ENCODE data around the gene MACROD2. TPM values are rescaled to one million over a fixed set of nuclear protein-coding genes. Genes with fewer than 3 reads are reported as not detected.

Gene MACROD2
- total RNA-seq, 1 donor = 1.7 TPM

GRCh38 chr20:15902493-15902892 is 1907.2 kb downstream of the MACROD2 start:
- Histone ChIP-seq H3K4me1 (ENCODE audit: insufficient read depth, low read length) (no peaks in the 10 kb centered on the region), H3K4me3 (ENCODE audit: low read length) (no peak overlapping the region), H3K9me3 (ENCODE audit: low read depth, low read length) (no peaks in the 10 kb centered on the region), H3K27me3 (ENCODE audit: insufficient read depth, low read length) (no peaks in the 10 kb centered on the region)

DNA sequence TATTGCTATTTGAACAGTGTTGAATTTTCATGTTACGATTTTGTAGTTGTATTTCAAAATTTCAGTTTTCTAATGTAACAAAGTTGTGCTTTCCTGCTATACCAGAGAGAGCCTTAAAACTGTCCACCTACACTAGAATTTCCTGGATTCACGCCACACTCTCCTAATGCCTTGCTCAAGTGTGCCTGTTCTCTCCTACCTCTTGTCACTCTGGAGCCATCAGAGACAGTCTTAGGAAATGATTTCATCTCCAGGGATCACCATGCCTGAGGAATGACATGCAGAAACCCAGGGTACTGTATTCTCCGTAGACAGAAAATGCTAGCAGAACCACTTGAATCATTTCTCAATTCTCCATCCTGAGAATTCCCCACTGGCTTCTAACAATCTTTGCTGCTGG is 1910.3 kb downstream of the MACROD2 start:
- H3K27me3 ChIP-seq (ENCODE audit: insufficient read depth, low read length) = no peaks in the 10 kb centered on the region
- no peaks in the 10 kb centered on the region for H3K9me3 ChIP-seq (ENCODE audit: low read depth, low read length)
- no peaks in the 10 kb centered on the region for H3K4me1 ChIP-seq (ENCODE audit: insufficient read depth, low read length)
- H3K4me3 ChIP-seq (ENCODE audit: low read length) = no peak overlapping the region

DNA sequence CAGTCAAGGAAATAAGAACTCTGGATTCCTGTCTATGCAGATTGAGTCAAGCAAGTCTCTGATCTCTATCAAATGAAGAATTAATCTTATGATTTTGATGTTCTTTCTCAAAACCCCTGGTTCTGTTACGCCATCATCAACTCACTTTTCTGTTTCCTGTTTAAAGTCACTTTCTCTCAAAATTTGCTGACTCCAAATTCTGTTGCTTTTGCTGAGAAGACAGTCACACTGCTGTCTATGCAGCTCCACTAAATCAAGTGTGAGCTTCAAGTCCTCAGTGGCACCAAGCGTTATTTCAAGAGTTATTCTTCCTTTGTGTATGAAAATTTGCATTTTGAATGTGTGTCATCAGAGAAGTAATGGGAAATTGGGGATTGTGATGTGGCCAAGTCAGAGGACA is 1914.7 kb downstream of the MACROD2 start:
- Histone ChIP-seq H3K4me1 (ENCODE audit: insufficient read depth, low read length) (no peaks in the 10 kb centered on the region), H3K27me3 (ENCODE audit: insufficient read depth, low read length) (no peaks in the 10 kb centered on the region), H3K4me3 (ENCODE audit: low read length) (no peak overlapping the region), H3K9me3 (ENCODE audit: low read depth, low read length) (no peaks in the 10 kb centered on the region)

DNA sequence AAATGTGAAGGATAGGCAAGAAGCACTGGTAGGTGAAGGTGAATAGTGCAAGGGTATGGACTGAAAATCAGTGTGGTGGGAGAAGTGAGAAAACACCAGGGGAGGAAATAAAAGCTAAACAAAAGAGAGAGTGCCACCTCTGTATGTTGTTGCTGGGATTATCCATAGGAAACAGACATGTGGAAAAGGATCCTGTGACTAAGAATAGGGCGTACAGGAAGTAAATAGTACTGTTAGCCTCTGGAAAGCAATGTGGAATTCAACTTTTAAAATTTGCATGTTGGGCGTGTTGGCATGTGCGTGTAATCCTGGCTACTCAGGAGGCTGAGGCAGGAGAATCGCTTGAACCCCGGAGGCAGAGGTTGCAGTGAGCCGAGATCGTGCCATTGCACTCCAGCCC is 1916.3 kb downstream of the MACROD2 start:
- no peaks in the 10 kb centered on the region for H3K4me1 ChIP-seq (ENCODE audit: insufficient read depth, low read length)
- H3K4me3 ChIP-seq (ENCODE audit: low read length) = no peak overlapping the region
- no peaks in the 10 kb centered on the region for H3K27me3 ChIP-seq (ENCODE audit: insufficient read depth, low read length)
- no peaks in the 10 kb centered on the region for H3K9me3 ChIP-seq (ENCODE audit: low read depth, low read length)

DNA sequence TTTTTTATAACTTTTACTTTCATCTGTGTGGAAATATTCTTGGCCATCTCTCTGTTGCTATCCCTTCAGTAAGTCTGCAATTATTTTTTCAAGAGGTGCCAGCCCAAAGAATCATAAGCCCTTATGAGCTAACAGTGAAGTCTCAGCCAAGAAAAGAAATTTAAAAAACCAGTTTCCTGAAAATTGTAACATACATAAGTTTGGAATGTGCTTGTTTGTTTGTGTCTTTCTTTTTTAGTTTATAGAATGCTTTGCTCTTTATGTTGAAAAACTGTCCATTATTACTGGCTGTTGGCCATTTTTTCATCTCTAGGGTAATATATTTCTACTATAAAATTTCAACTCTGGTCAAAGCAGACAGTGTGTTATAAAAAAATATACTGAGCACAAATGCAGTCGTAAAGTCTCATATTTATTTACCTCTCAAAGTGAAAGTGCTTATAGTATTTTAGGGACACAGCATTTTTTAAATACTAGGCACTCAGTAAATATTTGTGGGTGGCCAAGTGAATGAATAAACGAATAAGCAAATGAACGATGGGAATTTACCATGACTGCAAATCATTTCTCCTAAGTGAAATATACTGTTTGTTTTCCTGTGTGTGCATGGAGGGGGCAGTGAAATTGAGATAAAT is 1918.2 kb downstream of the MACROD2 start:
- Histone ChIP-seq H3K4me3 (ENCODE audit: low read length) (no peak overlapping the region), H3K4me1 (ENCODE audit: insufficient read depth, low read length) (no peaks in the 10 kb centered on the region), H3K27me3 (ENCODE audit: insufficient read depth, low read length) (no peaks in the 10 kb centered on the region), H3K9me3 (ENCODE audit: low read depth, low read length) (no peaks in the 10 kb centered on the region)

- no peaks in the 10 kb centered on the region for H3K27me3 ChIP-seq (ENCODE audit: insufficient read depth, low read length)
- no peak overlapping the region for H3K4me3 ChIP-seq (ENCODE audit: low read length)
- H3K9me3 ChIP-seq (ENCODE audit: low read depth, low read length) = no peaks in the 10 kb centered on the region
- no peaks in the 10 kb centered on the region for H3K4me1 ChIP-seq (ENCODE audit: insufficient read depth, low read length)
Observed at GRCh38 chr20:15916623-15917022, 1921.3 kb downstream of the MACROD2 start.

DNA sequence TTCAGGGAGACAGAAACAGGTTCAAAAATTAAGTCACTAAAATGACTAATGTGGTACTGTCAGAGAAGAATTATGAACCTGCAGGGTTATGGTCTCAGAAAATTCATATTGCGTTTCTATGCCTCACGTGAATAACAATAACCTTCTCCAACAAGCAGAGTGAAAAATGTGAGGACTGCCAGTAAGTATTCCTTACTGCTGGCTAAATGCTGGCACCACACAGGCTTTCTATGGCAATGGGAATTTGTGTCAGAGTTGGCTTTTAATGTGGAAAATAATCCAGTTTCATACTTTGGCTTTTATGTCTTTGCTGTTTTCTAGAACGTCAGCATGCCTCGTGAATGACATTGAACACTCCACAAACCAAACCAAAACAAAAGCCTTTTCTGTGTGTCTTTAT is 1922.0 kb downstream of the MACROD2 start:
- Histone ChIP-seq H3K4me3 (ENCODE audit: low read length) (no peak overlapping the region), H3K4me1 (ENCODE audit: insufficient read depth, low read length) (peaks cover 4% of the 10 kb centered on the region), H3K9me3 (ENCODE audit: low read depth, low read length) (no peaks in the 10 kb centered on the region), H3K27me3 (ENCODE audit: insufficient read depth, low read length) (no peaks in the 10 kb centered on the region)

GRCh38 chr20:15918631-15919030 is 1923.3 kb downstream of the MACROD2 start:
- Histone ChIP-seq H3K4me1 (ENCODE audit: insufficient read depth, low read length) (peaks cover 4% of the 10 kb centered on the region), H3K4me3 (ENCODE audit: low read length) (no peak overlapping the region), H3K9me3 (ENCODE audit: low read depth, low read length) (no peaks in the 10 kb centered on the region), H3K27me3 (ENCODE audit: insufficient read depth, low read length) (no peaks in the 10 kb centered on the region)

DNA sequence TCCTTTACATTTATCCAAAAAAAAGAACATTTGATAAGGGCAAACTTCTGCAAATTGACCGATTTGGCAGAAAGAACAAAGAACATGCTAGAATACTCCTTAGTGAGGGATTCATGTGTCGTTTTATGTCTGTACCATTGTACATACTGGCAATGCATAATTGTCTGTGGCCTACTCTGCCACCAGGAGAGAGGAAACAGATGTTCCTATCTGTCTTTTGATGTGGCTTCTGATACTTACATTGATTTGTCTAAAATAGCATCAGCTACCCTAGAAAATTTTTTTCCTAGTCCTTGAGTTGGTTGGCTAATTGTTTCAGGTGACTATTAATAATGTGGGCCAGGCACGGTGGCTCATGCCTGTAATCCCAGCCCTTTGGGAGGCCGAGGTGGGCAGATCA is 1923.8 kb downstream of the MACROD2 start:
- Histone ChIP-seq H3K9me3 (ENCODE audit: low read depth, low read length) (no peaks in the 10 kb centered on the region), H3K27me3 (ENCODE audit: insufficient read depth, low read length) (no peaks in the 10 kb centered on the region), H3K4me3 (ENCODE audit: low read length) (no peak overlapping the region), H3K4me1 (ENCODE audit: insufficient read depth, low read length) (peaks cover 4% of the 10 kb centered on the region)

- Histone ChIP-seq H3K4me3 (ENCODE audit: low read length) (no peak overlapping the region), H3K9me3 (ENCODE audit: low read depth, low read length) (no peaks in the 10 kb centered on the region), H3K4me1 (ENCODE audit: insufficient read depth, low read length) (peaks cover 4% of the 10 kb centered on the region)
Observed at GRCh38 chr20:15921930-15922329, 1926.6 kb downstream of the MACROD2 start.

GRCh38 chr20:15922556-15922955 is 1927.2 kb downstream of the MACROD2 start:
- Histone ChIP-seq H3K27me3 (ENCODE audit: insufficient read depth, low read length) (no peaks in the 10 kb centered on the region), H3K4me3 (ENCODE audit: low read length) (no peak overlapping the region), H3K9me3 (ENCODE audit: low read depth, low read length) (no peaks in the 10 kb centered on the region), H3K4me1 (ENCODE audit: insufficient read depth, low read length) (peaks cover 4% of the 10 kb centered on the region)

More at GRCh38 chr20:15921930-15922329, 1926.6 kb downstream of the MACROD2 start:
- no peaks in the 10 kb centered on the region for H3K27me3 ChIP-seq (ENCODE audit: insufficient read depth, low read length)

DNA sequence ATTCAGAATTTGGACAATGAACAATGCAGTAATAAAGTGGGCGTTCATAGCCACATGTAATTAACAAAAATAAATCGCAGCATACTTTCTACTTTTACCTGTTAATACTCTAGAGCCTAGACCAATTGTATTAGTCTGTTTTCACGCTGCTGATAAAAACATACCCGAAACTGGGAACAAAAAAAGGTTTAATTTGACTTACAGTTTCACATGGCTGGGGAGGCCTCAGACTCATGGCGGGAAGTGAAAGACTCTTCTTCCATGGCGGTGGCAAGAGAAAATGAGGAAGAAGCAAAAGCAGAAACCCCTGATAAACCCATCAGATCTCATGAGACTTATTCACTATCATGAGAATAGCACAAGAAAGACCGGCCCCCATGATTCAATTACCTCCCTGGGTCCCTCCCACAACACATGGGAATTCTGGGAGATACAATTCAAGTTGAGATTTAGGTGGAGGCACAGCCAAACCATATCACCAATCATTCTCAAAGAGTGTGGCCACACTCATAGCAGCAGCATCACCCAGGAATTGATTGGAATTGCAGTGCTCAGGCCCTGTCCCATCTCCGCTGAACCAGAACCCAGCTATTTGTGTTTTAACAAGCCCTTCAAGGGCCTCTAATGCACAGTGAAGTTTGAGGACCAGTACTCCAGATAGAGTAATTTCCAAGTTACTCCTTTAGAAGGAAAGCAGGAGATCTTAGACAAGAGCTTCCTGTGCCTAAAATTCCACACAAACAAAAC is 1927.9 kb downstream of the MACROD2 start:
- no peaks in the 10 kb centered on the region for H3K9me3 ChIP-seq (ENCODE audit: low read depth, low read length)
- H3K27me3 ChIP-seq (ENCODE audit: insufficient read depth, low read length) = no peaks in the 10 kb centered on the region
- H3K4me3 ChIP-seq (ENCODE audit: low read length) = no peak overlapping the region
- H3K4me1 ChIP-seq (ENCODE audit: insufficient read depth, low read length) = peaks cover 4% of the 10 kb centered on the region

DNA sequence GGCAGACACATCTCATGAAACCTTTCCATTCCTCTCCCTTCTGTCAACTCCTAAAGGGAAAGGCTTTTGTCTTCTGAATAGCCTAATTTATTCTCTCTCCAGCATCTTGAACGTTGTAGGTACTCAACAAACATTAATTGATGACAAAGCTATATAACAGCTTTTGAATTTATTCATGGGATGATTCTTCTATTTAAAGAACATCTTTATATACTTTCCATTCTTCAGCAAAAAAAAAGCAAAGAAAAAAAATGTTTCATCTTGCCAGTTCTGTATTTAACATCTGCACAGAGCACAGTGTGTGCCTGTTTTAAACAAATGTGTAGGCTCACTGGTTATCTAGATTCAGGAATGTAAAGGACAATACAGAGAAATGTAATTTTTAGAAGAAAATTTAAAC is 1929.2 kb downstream of the MACROD2 start:
- no peaks in the 10 kb centered on the region for H3K9me3 ChIP-seq (ENCODE audit: low read depth, low read length)
- no peaks in the 10 kb centered on the region for H3K27me3 ChIP-seq (ENCODE audit: insufficient read depth, low read length)
- peaks cover 4% of the 10 kb centered on the region for H3K4me1 ChIP-seq (ENCODE audit: insufficient read depth, low read length)
- H3K4me3 ChIP-seq (ENCODE audit: low read length) = no peak overlapping the region

DNA sequence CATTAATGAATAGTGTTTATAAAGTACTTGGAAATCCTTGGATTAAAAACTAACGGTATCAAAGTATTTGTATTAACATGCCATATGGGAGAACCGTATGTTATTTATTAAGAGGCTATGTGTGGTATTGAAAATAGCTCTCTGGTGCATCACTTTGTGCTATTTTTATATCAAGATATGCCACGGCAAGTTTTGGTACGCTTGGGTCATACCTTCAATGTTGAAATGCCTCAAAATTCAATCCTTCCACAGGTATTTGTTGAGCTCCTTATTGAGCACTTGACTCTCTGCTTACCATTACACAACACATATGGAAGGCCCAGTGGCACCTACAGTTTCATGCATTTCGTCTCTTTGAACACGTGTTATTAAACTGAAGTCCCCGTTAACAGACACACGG is 1930.1 kb downstream of the MACROD2 start:
- H3K4me3 ChIP-seq (ENCODE audit: low read length) = no peak overlapping the region
- no peaks in the 10 kb centered on the region for H3K9me3 ChIP-seq (ENCODE audit: low read depth, low read length)
- H3K27me3 ChIP-seq (ENCODE audit: insufficient read depth, low read length) = no peaks in the 10 kb centered on the region
- H3K4me1 ChIP-seq (ENCODE audit: insufficient read depth, low read length) = peaks cover 4% of the 10 kb centered on the region

DNA sequence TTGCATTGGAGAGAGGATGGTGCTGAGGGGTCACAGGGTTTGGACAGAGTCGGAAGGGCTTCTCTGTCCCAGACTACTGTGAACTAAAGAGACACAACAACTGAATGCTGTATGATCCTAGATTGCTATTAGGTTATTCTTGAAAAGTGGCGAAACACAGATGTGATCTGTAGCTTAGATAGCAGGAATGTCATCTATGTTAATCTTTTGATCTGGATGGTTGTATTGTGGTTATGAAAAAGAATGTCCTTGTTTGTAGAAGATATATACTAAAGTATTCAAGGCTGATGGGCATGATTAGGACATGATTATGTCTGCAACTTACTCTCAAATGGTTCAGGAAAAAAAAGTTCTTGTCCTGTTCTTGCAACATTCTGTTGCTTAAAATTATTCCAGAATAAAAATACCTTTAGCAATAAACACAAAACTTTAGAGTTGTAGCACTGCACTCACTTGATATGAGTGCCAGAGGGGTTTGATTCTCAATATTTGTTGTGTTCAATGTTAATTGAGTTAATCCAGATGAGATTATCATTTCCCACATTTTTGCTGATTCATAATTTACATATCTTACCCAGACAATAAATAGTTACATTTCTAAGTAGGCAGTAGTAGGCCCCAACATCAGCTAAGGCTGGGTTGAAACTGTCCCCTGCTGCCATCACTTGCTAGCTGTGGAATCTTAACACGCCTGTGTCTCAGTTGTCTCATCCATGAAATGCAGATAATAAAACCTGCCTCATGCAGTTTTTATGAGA is 1932.8 kb downstream of the MACROD2 start:
- H3K4me1 ChIP-seq (ENCODE audit: insufficient read depth, low read length) = no peaks in the 10 kb centered on the region
- H3K27me3 ChIP-seq (ENCODE audit: insufficient read depth, low read length) = no peaks in the 10 kb centered on the region
- H3K4me3 ChIP-seq (ENCODE audit: low read length) = no peak overlapping the region
- H3K9me3 ChIP-seq (ENCODE audit: low read depth, low read length) = no peaks in the 10 kb centered on the region
